ENCODE measurements around the gene STKLD1.

Gene STKLD1

GRCh38 chr9:133354766-133355165 lies 21.4 kb upstream of the STKLD1 start:
- Histone ChIP-seq H3K27ac (peak overlapping the region in 9 of 11 experiments; percentile 83 to 95 (median 93); a peak in 18 of 22 replicates), H3K27me3 (no peaks in the 10 kb centered on the region), H3K9me3 (replicated peaks in 1 of 11) (no peaks in the 10 kb centered on the region), H3K4me2 (peak overlapping the region; percentile 88 to 98 (median 94)), H3K4me1 (peaks cover 62 to 92% (median 77%) of the 10 kb centered on the region in 10 experiments), H3K36me3 (peaks cover 37 to 66% (median 56%) of the 10 kb centered on the region in 11 experiments), H3K9ac (peak overlapping the region; percentile 85 to 93 (median 90); a peak in 19 of 22 replicates), H4K20me1 (peaks cover 35 to 89% (median 70%) of the 10 kb centered on the region in 11 experiments), H3K4me3 (peak overlapping the region in 8 of 10 experiments; percentile 67 to 88 (median 80); a peak in 10 of 20 replicates)
- TF ChIP-seq Cebpa-rat (IDR thresholded peaks at IDR 0.05), result peak in 8 of 11 experiments; percentile 23 to 75 (median 63); a peak in 10 of 22 replicates

DNA sequence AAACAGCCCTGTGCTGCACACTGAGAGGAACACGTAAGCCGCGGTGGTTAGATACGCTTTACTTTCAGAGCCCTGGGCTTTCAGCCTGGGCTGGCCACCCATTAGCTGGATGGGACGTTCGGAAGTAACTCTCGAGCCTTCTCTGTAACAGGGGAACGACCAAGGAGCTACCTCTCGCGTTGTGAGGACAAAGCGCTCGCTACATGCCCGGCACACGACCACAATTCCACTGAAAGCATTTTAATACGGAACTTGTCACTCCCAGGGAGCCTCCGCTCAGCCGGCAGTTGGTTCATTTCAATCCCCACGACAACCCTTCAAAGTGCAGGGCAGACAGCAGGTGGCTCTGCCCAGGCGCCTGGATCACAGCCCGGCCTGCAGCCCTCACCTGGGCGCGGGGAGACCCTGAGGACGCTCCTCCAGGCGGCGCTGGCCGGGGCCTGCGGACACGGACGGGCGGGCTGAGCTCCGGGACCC lies 20.2 kb upstream of the STKLD1 start:
- Histone ChIP-seq H3K4me3 (peak overlapping the region; percentile 67 to 88 (median 78)), H3K4me2 (peak overlapping the region; percentile 88 to 98 (median 94)), H3K27me3 (no peaks in the 10 kb centered on the region), H4K20me1 (peaks cover 35 to 89% (median 70%) of the 10 kb centered on the region in 11 experiments), H3K9me3 (replicated peaks in 1 of 11) (no peaks in the 10 kb centered on the region), H3K4me1 (peaks cover 62 to 92% (median 77%) of the 10 kb centered on the region in 10 experiments), H3K36me3 (peaks cover 37 to 66% (median 56%) of the 10 kb centered on the region in 11 experiments), H3K27ac (peak overlapping the region; percentile 58 to 95 (median 93); a peak in 21 of 22 replicates), H3K9ac (peak overlapping the region; percentile 85 to 93 (median 90))
- no peak for TF ChIP-seq Cebpa-rat (IDR thresholded peaks at IDR 0.05)

DNA sequence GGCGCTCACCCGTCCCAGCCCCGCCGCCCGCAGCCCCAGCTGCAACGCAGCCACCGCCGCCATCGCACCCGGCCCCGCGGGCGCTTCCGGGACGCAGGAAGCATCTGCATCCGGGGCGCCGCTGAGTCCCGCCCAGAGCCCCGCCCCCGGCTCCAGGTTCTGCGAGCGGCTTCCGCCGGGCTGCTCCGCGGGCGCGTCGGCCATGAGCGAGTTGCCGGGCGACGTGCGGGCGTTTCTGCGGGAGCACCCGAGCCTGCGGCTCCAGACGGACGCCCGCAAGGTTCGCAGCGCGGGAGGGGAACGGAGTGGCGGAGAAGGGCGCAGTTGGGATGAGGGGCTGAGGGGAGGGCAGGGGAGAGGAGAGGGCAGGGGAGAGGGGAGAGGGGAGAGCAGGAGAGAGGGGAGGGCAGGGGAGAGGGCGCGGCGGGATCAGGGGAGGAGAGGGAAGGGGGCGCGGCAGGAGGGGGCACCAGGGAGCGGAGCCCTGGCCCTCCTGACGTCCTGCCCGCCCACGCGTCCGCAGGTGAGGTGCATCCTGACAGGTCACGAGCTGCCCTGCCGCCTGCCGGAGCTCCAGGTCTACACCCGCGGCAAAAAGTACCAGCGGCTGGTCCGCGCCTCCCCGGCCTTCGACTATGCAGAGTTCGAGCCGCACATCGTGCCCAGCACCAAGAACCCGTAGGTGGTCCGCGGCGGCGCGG lies 19.6 kb upstream of the STKLD1 start, which contains the start of the genes SURF1 and SURF2:
Gene SURF1, minus strand, starts transcription at position 97 of the 701 bp plus-strand sequence. Its CDS starts 34 bp downstream, at position 63.
Gene SURF2, plus strand, starts transcription at position 160 of the 701 bp plus-strand sequence. Its CDS starts 43 bp downstream, at position 203.
- Histone ChIP-seq H4K20me1 (peaks cover 34 to 89% (median 70%) of the 10 kb centered on the region in 11 experiments), H3K9me3 (replicated peaks in 1 of 11) (no peaks in the 10 kb centered on the region), H3K27ac (peak within 1 kb of the TSS; percentile 58 to 95 (median 93); a peak in 21 of 22 replicates), H3K4me2 (peak within 1 kb of the TSS; percentile 98 to 100 (median 99)), H3K27me3 (no peaks in the 10 kb centered on the region), H3K36me3 (peaks cover 37 to 66% (median 56%) of the 10 kb centered on the region in 11 experiments), H3K4me1 (peaks cover 65 to 92% (median 78%) of the 10 kb centered on the region in 10 experiments), H3K9ac (peak within 1 kb of the TSS; percentile 85 to 93 (median 90)), H3K4me3 (peak within 1 kb of the TSS; percentile 67 to 88 (median 78))
- no peak for TF ChIP-seq Cebpa-rat (IDR thresholded peaks at IDR 0.05)

DNA sequence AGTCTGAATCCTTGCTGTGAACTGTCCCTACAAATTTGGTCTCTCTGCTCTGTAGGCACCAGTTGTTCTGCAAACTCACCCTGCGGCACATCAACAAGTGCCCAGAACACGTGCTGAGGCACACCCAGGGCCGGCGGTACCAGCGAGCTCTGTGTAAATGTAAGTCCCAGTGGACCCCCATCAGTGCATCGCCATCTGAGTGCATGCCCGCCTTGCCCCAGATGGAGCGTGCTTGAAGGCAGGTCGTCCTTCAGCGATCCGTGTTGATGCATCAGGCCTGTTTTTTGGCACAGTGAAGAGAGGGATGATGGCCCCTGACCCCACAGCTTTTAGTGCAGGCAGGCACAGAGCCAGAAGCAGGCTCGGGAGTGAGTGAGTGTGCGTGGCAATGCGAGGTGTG lies 18.5 kb upstream of the STKLD1 start:
- Histone ChIP-seq H3K9ac (peak overlapping the region; percentile 85 to 93 (median 90); a peak in 20 of 22 replicates), H3K4me1 (peaks cover 67 to 93% (median 86%) of the 10 kb centered on the region in 10 experiments), H4K20me1 (peaks cover 34 to 89% (median 70%) of the 10 kb centered on the region in 11 experiments; a peak in 21 of 22 replicates), H3K27me3 (no peaks in the 10 kb centered on the region), H3K27ac (peak overlapping the region in 7 of 11 experiments; percentile 6 to 95 (median 93); a peak in 7 of 22 replicates), H3K36me3 (peaks cover 37 to 66% (median 56%) of the 10 kb centered on the region in 11 experiments), H3K4me2 (peak overlapping the region; percentile 98 to 100 (median 99)), H3K9me3 (replicated peaks in 1 of 11) (no peaks in the 10 kb centered on the region), H3K4me3 (peak overlapping the region; percentile 67 to 88 (median 78); a peak in 19 of 20 replicates)
- no peak for TF ChIP-seq Cebpa-rat (IDR thresholded peaks at IDR 0.05)

- Histone ChIP-seq H3K9me3 (replicated peaks in 1 of 11) (no peaks in the 10 kb centered on the region), H3K4me1 (peaks cover 54 to 75% (median 70%) of the 10 kb centered on the region in 10 experiments), H3K4me2 (peak overlapping the region in 9 of 11 experiments; percentile 6 to 98 (median 64); a peak in 13 of 22 replicates), H3K36me3 (peaks cover 52 to 71% (median 64%) of the 10 kb centered on the region in 11 experiments), H3K4me3 (no peak overlapping the region), H3K9ac (peak overlapping the region in 10 of 11 experiments; percentile 19 to 93 (median 58); a peak in 16 of 22 replicates), H4K20me1 (peaks cover 42 to 89% (median 70%) of the 10 kb centered on the region in 11 experiments; a peak in 21 of 22 replicates), H3K27ac (peak overlapping the region in 5 of 11 experiments; percentile 35 to 95 (median 69); a peak in 8 of 22 replicates), H3K27me3 (no peaks in the 10 kb centered on the region)
- no peak for TF ChIP-seq Cebpa-rat (IDR thresholded peaks at IDR 0.05)
These were observed 16.6 kb upstream of the STKLD1 start for GRCh38 chr9:133359399-133360175.

- Histone ChIP-seq H3K4me2 (peak overlapping the region; percentile 5 to 98 (median 56); a peak in 21 of 22 replicates), H3K27ac (peak overlapping the region in 10 of 11 experiments; percentile 4 to 95 (median 30); a peak in 13 of 22 replicates), H4K20me1 (peaks cover 52 to 94% (median 80%) of the 10 kb centered on the region in 11 experiments; a peak in 21 of 22 replicates), H3K4me1 (peaks cover 43 to 68% (median 60%) of the 10 kb centered on the region in 10 experiments), H3K9me3 (replicated peaks in 1 of 11) (no peaks in the 10 kb centered on the region), H3K36me3 (peaks cover 63 to 82% (median 75%) of the 10 kb centered on the region in 11 experiments), H3K9ac (peak overlapping the region; percentile 35 to 93 (median 53); a peak in 20 of 22 replicates), H3K4me3 (no peak overlapping the region), H3K27me3 (no peaks in the 10 kb centered on the region)
- TF ChIP-seq Cebpa-rat (IDR thresholded peaks at IDR 0.05), result no peak
These were observed 15.5 kb upstream of the STKLD1 start for GRCh38 chr9:133360400-133361393.

- peaks cover 61 to 100% (median 89%) of the 10 kb centered on the region in 11 experiments for H4K20me1 ChIP-seq
- H3K4me1 ChIP-seq, result peaks cover 42 to 67% (median 59%) of the 10 kb centered on the region in 10 experiments
- no peaks in the 10 kb centered on the region for H3K9me3 ChIP-seq (replicated peaks in 1 of 11)
- H3K36me3 ChIP-seq, result peaks cover 72 to 92% (median 84%) of the 10 kb centered on the region in 11 experiments
- no peaks in the 10 kb centered on the region for H3K27me3 ChIP-seq
- no peak overlapping the region for H3K4me3 ChIP-seq
- TF ChIP-seq Cebpa-rat (IDR thresholded peaks at IDR 0.05), result no peak
- H3K27ac ChIP-seq, result peak overlapping the region in 6 of 11 experiments; percentile 10 to 95 (median 68); a peak in 9 of 22 replicates
- H3K9ac ChIP-seq, result peak overlapping the region in 10 of 11 experiments; percentile 32 to 93 (median 48); a peak in 14 of 22 replicates
- peak overlapping the region in 9 of 11 experiments; percentile 18 to 98 (median 64); a peak in 15 of 22 replicates for H3K4me2 ChIP-seq
These were observed 14.6 kb upstream of the STKLD1 start for GRCh38 chr9:133361507-133362092.

All from BLaER1 treated with 17β-estradiol and CSF1 and Interleukin-3, amounts not matched to agents 10 nM and 100 nM (cell line).